HG03280 (cell line): ENCODE results near the gene FLNB.

Source experiments
- ATAC-seq: cut with Tn5 transposase; IDR thresholded peaks from one replicate; pipeline ENCODE4 v1.9.1; 2021; ENCODE audit warnings: mild to moderate bottlenecking, moderate library complexity; ENCODE audit not compliant: unreplicated experiment

Gene FLNB

DNA sequence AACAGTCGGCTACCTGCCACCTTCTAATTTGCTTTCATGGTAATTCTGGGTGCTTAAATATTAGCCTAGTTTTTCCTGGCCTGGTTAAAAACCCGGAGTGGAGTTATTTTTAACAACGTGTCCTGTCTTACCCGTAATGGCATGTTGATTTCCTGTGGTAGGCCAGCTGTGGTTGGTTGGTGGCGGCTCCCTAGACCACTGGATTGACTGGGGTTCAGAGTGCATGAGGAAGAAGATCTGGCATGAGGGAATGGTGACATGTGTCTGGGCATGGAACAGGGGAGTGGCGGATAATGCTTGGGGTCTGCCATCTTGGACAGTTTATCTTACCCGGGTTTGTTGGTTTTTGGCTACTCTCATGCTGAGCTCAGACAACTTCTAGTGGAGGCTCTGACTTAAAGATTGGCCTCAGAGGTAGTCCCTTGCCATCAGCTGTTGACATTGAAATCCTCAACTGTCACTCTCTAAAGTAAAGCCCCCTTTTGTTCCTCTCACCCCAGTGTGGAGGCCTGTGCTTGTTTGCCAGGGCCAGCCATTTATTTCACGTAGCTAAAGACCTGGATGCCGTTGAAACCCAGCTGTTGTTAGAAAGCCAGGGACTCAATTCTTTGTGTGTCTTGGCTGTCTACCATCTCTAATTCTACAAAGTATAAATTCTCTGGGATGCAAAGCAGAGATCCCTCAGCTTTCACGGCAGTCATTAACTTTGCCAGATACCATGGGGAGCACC, 121.0 kb downstream of the FLNB start:
- no peak for ATAC-seq

DNA sequence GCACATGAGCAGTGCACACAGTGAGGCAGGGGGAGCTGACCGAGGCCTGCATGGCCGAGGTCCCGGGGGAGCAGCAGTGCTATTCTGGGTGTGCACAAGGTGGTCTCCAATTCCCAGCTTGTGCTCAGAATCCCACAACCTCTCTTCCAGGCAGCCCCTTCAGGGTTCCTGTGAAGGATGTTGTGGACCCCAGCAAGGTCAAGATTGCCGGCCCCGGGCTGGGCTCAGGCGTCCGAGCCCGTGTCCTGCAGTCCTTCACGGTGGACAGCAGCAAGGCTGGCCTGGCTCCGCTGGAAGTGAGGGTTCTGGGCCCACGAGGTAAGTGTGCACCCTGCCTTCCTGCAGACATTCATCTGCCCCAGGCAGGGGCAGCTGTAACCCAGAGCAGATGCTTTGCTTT, 122.4 kb downstream of the FLNB start:
- ATAC-seq, result no peak

DNA sequence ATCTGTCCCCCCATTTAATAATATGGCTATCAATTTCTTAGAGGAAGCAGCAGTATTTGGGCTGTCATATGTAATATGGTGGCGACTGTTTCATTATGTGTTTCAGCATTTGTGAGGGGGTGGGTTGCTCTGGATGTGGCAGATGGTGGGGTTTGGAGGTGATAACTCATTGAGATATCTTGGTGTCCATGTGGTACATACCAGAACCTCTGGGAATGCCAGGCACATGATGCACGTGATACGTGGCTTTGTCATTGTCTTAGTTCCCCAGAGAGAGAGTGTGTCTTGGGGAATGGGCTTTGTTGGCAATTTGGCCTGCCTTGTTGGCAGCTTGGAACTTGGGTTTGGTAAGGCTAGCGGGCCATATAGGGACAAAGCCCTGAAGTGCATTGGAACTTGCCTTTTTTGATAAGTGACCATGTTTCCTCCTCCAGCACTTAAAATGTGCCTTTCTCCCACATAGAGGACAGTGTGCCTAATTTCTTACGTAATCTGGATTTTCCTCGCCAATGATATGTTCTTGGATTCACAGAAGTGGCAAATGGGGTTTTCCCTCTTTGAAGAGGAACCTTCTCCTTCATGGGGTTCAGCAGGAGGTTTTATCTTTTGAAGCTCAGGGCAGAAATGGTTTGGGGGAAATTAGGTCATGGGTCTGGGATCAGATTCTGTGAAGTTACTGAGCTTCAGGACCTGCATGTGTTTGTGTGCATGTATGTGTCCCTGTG, 123.0 kb downstream of the FLNB start:
- ATAC-seq, result no peak

DNA sequence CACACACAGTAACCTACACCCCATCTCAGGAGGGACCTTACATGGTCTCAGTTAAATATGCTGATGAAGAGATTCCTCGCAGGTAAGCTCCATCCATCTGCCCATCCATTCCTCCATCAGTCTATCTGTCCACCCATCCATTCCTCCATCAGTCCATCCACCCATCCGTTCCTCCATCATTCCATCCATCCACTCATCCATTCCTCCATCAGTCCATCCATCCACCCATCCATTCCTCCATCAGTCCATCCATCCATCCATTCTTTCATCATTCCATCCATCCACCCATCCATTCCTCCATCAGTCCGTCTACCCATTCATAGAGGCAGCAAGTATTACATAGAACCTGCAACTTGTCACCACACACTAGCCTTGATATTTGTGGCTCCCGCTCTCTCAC, 124.6 kb downstream of the FLNB start:
- no peak for ATAC-seq

DNA sequence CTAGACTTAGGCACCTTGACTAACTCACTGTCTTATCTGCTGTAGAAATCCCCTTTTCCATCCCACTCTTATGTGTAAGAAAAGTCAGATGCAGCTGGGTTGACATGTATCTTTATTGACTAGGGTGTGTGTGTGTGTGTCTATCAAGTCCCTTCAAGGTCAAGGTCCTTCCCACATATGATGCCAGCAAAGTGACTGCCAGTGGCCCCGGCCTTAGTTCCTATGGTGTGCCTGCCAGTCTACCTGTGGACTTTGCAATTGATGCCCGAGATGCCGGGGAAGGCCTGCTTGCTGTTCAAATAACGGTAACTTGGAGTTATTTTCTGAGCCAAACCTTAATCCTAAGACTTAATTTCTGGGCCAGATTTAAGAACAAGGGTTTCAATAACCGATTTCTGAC, 126.2 kb downstream of the FLNB start:
- no peak for ATAC-seq

DNA sequence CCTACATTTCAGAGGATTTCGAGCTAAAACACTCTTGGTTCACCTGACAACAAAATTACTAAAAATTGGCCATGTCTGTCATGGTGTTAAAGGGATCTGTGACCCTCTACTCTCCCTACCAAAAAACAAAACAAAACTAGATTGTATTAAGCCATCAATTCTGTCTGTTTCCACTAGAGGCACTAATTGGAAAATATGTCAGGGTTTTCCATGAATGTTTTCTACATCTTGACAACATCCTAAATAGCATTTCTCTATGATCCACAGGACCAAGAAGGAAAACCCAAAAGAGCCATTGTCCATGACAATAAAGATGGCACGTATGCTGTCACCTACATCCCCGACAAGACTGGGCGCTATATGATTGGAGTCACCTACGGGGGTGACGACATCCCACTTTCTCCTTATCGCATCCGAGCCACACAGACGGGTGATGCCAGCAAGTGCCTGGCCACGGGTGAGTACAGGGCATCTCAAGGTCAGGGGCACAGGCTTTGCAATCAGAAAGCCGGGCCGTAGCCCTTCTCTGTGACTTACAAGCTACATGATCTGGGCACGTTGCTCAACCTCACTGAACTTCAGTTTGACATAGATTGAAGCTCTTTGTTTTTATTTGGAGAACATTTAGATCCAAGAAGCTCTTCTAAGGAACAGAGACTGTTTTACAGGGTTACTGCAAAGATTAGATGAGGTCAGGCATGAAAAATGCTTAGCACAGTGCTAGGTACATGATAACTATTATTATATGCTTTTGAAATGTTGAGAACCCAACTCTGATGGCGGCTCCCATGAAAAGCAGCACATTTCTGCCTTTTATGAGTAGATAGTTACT, 127.7 kb downstream of the FLNB start:
- ATAC-seq, result no peak

DNA sequence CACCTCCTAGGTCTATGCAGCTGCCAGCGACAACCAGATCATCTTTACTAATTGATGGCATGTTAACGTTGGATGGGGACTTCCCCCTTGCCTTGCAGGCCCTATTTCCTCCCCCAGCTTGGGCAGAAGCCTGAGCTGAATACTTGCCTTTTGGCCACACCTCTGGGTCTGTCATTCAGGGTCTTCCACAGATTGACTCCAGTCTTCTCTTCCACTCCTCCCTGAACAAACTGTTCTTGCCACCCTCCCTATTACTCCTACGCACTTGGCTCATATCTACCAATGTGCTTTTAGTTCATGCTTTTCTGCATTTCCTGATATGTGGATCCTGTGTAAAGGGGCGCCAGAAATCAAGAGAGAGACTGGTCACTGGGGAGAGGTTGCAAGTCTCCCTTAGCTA, 129.1 kb downstream of the FLNB start:
- ATAC-seq, result no peak

DNA sequence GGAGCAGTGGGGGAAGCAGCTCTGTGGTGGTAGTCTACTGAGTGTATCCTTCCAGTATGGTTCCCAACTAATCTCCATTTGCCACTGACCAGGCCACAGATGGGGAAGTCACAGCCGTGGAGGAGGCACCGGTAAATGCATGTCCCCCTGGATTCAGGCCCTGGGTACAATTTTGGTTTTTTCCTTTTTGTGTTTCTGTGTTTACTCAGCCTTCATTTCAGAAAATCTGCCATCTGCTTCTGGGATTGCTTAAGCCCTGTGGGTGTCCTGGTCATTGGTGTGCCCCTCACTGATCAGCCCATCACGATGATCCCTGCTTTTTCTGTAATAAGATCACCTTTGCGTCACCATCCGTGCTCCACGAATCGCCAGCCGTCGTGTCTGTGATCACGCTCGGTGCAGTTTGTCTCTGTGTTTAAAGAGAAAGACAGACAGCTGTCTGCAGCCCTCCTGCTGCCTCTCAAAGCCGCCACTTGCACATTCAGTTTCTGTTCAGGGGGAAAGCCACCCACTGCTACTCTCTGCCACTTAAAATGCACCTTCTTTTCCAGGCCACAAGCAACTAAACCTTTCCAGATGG, 133.6 kb downstream of the FLNB start:
- no peak for ATAC-seq

DNA sequence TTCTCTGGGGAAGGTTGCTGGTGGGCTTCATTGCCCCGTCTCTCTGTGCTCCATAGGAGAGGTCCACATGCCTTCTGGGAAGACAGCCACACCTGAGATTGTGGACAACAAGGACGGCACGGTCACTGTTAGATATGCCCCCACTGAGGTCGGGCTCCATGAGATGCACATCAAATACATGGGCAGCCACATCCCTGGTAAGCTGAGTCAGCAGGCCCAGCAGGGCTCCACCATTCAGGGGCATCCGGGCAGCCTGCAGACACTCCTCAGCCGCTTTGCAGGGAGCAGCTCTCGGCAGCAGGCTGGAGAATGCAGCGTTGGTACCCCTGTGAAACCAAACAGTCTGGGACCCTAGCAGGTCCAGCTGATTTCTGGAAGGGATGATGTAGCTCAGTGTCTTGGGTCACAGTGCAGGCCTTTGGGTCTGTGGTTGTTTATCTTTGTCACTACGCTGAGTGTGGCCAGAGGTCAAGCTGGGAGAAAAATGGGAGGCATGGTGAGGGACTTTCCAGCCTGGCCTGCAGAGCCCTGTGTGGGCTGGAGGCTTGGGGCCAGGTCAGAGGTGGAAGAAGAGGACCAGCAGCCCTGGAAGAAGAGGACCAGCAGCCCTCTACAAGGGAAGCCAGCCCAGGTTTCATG, 135.3 kb downstream of the FLNB start:
- ATAC-seq, result no peak

DNA sequence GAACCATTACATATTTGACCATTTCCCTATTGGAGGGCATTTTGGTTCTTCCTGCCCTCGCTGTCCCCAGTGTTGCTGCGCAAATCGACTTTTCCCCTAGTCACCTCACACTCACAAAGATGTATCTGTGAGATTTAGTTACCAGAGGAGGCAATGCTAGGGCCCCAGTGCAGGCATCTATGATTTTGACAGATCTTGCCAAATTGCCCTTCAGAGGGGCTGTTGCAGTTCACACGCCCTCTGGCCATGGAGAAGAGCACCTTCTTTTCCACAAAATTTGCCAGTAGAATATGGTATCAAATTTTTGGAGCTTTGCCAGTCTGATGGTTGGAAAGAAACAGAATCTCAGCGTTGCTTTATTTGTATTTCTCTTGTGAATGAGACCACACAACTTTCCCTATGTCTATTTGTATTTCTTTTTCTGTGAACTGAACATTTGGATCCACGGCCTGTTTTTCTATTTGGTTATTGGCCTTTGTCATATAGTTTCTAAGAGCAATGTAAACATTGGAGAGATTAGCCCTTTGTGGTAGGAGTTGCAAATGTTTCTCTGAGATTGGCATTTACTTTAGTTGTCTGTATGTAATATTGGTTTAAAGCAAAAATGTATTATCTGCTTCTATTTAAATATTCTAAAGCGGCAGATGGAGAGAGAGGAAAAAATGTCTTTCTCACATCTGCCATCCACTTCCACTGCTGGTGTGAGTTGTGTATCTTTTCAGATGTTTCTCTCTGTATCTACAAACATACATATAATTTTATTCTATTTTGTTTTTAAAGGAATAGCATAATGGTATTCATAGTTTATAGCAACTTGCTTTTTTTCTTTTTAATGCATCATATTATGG, 136.5 kb downstream of the FLNB start:
- ATAC-seq, result no peak

DNA sequence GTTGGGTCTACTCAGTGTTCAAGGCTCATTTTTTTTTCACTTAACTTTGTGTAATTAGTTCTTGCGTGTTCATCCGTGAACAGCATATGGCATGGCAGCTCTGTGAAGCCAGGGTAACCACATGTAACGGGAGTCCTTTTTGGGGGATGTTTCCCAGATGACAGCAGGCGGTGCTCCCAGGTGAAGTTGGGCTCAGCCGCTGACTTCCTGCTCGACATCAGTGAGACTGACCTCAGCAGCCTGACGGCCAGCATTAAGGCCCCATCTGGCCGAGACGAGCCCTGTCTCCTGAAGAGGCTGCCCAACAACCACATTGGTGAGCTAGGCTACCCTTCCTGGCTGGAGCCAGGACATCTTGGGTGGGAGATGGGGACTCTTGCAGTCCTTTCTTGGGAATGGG, 139.8 kb downstream of the FLNB start:
- no peak for ATAC-seq

DNA sequence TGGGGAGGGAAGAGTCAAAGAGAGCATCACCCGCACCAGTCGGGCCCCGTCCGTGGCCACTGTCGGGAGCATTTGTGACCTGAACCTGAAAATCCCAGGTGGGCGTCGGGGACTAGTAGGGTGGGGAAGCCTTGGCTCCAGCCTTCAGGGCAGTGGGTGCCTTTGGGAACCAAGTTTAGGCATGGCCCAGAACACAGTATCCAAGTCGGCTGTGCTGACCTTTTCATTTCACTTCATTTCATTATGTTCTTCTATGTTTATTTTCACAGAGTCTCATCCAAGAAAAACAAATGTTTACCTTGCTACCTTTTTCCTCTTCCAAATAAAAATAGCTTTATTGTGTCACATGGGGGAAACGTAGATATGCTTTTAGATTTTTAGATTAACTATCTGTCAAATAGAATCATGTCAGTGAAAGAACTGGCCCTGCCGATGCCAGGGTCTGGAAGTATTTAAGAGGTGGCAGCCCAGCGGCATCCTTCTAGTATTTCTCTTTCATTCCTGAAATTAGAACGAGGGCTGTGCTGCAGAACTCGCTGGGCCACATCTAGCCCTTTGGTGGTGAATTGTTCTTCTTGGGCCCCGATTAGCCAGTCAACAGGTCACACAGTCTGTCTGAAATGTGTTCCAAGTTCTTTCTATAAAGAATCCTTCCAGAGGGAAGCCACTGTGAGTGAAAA, 142.0 kb downstream of the FLNB start:
- no peak for ATAC-seq

DNA sequence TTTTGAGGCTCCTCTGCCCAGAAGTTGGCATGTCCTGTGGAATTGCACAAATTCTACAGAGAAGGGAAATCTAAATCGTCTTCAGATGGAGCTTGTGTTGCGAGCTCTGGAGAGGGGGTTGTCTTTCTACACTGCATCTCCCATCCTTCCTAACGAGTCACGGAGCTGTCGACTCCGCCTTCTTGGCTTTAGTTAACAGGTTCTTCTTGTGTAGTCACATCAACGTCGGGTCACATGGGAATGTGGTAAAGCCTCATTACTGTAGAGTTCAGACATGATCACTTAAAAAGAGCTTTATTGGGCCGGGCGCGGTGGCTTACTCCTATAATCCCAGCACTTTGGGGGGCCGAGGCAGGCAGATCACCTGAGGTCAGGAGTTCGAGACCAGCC, 142.6 kb downstream of the FLNB start:
- ATAC-seq, result no peak

DNA sequence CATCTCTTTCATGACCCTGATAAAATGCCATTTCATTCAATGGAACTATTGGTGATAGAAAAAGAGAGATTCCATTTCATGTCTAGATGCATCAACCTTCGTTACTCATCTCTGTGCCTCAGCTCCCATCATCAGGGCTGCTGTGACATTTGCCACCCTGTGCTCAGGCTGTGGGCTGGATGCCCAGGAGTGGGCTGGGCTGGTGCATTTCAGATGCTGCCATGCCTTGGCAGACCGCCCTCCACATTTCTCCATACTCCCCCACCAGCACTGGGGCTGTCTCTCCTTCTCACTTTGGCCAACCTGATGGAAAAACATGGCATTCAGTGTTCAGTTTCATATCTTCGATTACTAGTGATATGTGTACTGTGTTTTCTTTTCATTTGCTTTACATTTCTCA, 143.4 kb downstream of the FLNB start:
- no peak for ATAC-seq

DNA sequence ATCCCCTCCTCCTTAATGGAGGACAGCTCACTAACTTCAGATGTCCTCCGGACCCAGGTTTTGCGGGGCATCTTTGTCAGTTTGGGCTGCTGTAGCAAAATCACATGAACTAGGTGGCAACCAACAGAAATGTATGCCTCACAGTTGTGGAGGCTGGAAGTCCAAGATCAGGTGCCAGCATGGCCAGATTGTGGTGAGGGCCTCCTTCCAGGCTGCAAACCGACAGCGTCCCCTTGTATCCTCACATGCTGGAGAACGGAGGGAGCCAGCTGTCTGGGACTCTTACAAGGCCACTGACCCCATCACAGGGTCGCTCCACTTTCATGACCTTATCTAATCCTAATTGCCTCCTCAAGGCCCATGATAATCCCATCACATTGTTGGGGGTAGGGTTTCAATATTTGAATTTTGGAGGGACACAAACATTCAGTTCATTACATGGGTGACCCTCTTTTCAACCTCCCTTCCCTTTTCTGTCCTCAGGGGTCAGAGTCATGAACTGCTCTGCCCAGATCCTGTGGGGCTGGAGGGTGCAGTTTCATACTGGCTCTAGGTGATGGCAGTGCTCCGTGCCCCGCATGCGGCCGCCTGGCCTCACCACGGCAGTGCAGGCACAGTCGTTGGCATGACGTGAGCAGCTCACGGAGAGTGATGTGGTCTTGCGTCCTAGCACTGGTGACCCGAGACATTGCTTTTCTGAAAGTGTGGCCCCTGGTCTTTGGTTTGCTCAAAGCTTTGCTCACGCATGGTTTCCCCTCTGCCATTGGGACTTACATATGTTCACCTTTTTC, 144.2 kb downstream of the FLNB start:
- no peak for ATAC-seq

DNA sequence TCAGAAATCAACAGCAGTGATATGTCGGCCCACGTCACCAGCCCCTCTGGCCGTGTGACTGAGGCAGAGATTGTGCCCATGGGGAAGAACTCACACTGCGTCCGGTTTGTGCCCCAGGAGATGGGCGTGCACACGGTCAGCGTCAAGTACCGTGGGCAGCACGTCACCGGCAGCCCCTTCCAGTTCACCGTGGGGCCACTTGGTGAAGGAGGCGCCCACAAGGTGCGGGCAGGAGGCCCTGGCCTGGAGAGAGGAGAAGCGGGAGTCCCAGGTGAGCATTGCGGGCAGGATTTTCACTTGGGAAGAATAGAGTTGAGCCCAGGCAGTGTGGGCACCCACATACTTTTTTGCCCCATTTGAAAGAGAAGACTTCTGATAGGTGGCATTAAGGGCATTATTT, 145.1 kb downstream of the FLNB start:
- no peak for ATAC-seq

DNA sequence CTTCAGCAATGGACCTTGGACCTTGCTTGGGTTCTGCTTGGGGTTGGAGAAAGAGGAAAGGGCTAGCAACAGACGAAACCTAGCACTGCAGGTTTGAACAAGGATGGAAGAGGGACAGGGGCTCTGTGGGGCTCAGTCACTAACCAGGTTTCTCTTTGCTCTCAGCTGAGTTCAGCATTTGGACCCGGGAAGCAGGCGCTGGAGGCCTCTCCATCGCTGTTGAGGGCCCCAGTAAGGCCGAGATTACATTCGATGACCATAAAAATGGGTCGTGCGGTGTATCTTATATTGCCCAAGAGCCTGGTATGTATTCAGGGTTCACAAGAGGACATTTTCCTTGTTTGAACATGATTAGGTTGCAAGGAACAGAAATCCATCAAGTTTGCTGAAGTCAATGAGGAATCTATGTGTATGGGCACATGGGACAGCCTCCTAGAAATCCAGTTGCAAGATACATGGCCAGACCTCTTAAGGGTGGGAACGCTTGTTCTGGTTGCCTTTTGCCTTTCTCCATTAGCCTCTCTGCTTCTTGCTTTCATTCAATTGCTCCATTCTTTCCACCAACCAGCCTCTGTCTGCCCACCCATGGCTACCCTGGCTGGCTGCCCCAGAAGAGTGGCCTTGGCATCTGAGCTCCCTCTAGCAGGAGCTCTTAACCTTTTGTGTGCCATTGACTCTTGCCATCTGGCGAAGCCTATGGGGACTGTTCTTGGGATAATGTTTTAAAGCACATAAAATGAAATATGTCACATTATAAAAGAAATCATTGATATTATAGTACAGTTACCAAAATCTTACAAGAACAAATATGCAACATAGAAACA, 146.6 kb downstream of the FLNB start:
- ATAC-seq, result no peak

DNA sequence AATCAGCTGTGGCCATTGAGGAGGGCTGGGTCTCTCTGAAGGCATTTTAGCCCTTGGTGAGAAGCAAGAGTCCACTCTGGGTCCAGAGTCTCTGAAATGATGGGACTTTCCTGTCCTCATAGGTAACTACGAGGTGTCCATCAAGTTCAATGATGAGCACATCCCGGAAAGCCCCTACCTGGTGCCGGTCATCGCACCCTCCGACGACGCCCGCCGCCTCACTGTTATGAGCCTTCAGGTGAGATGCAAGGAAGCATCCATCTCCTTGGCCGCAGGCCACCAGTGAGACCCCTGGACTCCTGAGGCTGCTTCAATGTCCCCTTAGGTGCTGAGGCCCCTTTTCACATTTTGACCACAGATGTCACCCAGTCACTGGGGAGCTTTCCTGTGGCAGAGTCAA, 147.6 kb downstream of the FLNB start:
- no peak for ATAC-seq
